ENCODE data around the gene FRG2B. TPM values are rescaled to one million over a fixed set of nuclear protein-coding genes. Genes with fewer than 3 reads are reported as not detected.

The FRG2B gene
- total and polyA plus RNA-seq, 2 donors (not counting 1 experiment from before 2014, with no cell fraction given): not detected

Other genes starting within 250 kb of the FRG2B start
- gene PAOX, start 247.5 kb downstream of the FRG2B start, total RNA-seq: 9.2 and 9.8 TPM in 2 replicates
- gene PAOX, start 247.5 kb downstream of the FRG2B start, polyA plus RNA-seq: 2.4 and 3.3 TPM in 2 replicates
- gene MTG1, start 232.6 kb downstream of the FRG2B start, total RNA-seq: 22.1 and 23.9 TPM in 2 replicates
- 25.3 and 39.0 TPM in 2 replicates for gene MTG1, start 232.6 kb downstream of the FRG2B start, polyA plus RNA-seq
- under 0.01 and 0.33 TPM in 2 replicates for gene SPRN, start 202.2 kb downstream of the FRG2B start, total RNA-seq
- 0.93 and 1.2 TPM in 2 replicates for gene SPRN, start 202.2 kb downstream of the FRG2B start, polyA plus RNA-seq
- 1.3 and 2.5 TPM in 2 replicates for gene SCART1, start 172.8 kb downstream of the FRG2B start, total RNA-seq
- 0.84 and 0.86 TPM in 2 replicates for gene SCART1, start 172.8 kb downstream of the FRG2B start, polyA plus RNA-seq
- gene CYP2E1, start 99.4 kb downstream of the FRG2B start, total RNA-seq: 0.26 and 0.50 TPM in 2 replicates
- 0.66 and 0.90 TPM in 2 replicates for gene CYP2E1, start 99.4 kb downstream of the FRG2B start, polyA plus RNA-seq
- 0.17 and 0.26 TPM in 2 replicates for gene SYCE1, start 61.2 kb downstream of the FRG2B start, total RNA-seq
- 0.30 and 0.41 TPM in 2 replicates for gene SYCE1, start 61.2 kb downstream of the FRG2B start, polyA plus RNA-seq